ENCODE results near the gene GET4. TPM values are rescaled to one million over a fixed set of nuclear protein-coding genes. Genes with fewer than 3 reads are reported as not detected.
A peak's percentile ranks its signal among the peaks of the same experiment; 100 is the strongest.

GET4 gene
- total RNA-seq, 3 donors from 2014 or later (not counting 1 experiment from before 2014, with no cell fraction given), result 69.3 to 81.6 (median 73.2) TPM

- WGBS (ENCODE audit: insufficient coverage), result 71% methylated on average over 40 of the region's 40 CpGs
- DNase-seq (peak in 1 of 2 donors; percentile 15), ATAC-seq (no peak)
- Mint-ChIP-seq H3K9me3 (no peaks in the 10 kb centered on the region), H3K4me3 (no peak overlapping the region), H3K27ac (peak overlapping the region; percentile 93 to 95), H3K4me1 (peaks cover 51 to 64% of the 10 kb centered on the region in 2 donors), H3K36me3 (no peaks in the 10 kb centered on the region), H3K27me3 (ENCODE audit: low read depth in 2 of 2) (no peaks in the 10 kb centered on the region)
- Histone ChIP-seq H3K27me3 (ENCODE audit: control insufficient read depth, insufficient read depth, low read length) (no peaks in the 10 kb centered on the region), H3K4me3 (ENCODE audit: low read length) (no peak overlapping the region), H3K4me1 (ENCODE audit: control insufficient read depth, insufficient read depth, low read length) (peaks cover 56% of the 10 kb centered on the region), H3K27ac (ENCODE audit: low read length) (no peak overlapping the region), H3K9me3 (ENCODE audit: control insufficient read depth, insufficient read depth, low read length) (no peaks in the 10 kb centered on the region), H3K36me3 (ENCODE audit: control insufficient read depth, insufficient read depth, low read length) (peaks cover 3% of the 10 kb centered on the region)
- TF ChIP-seq CTCF (IDR thresholded peaks at IDR 0.05), result no peak
- intact Hi-C loops (cut with micrococcal nuclease), result loop anchor here (5.0 kb wide), 3 partner anchors 122 to 612 kb away; partner anchors contain the start of genes GPR146 and MAFK
Observed at GRCh38 chr7:920351-921070, 44.2 kb downstream of the GET4 start.

GRCh38 chr7:921071-921461 is 44.7 kb downstream of the GET4 start:
- Histone ChIP-seq H3K9me3 (ENCODE audit: control insufficient read depth, insufficient read depth, low read length) (no peaks in the 10 kb centered on the region), H3K27ac (ENCODE audit: low read length) (peak overlapping the region; percentile 87), H3K27me3 (ENCODE audit: control insufficient read depth, insufficient read depth, low read length) (no peaks in the 10 kb centered on the region), H3K4me1 (ENCODE audit: control insufficient read depth, insufficient read depth, low read length) (peaks cover 61% of the 10 kb centered on the region), H3K4me3 (ENCODE audit: low read length) (no peak overlapping the region), H3K36me3 (ENCODE audit: control insufficient read depth, insufficient read depth, low read length) (peaks cover 3% of the 10 kb centered on the region)
- no peaks in the 10 kb centered on the region for H3K9me3 Mint-ChIP-seq
- no peaks in the 10 kb centered on the region for H3K27me3 Mint-ChIP-seq (ENCODE audit: low read depth in 2 of 2)
- 90% methylated on average over 13 of the region's 15 CpGs for WGBS (ENCODE audit: insufficient coverage)
- peak in 1 of 2 donors; percentile 16 for DNase-seq
- intact Hi-C loops (cut with micrococcal nuclease), result loop anchor here (5.0 kb wide), 3 partner anchors 121 to 611 kb away; partner anchors contain the start of genes GPR146 and MAFK
- H3K4me3 Mint-ChIP-seq, result peak overlapping the region; percentile 74
- no peaks in the 10 kb centered on the region for H3K36me3 Mint-ChIP-seq
- no peak for ATAC-seq
- peak overlapping the region; percentile 93 to 95 for H3K27ac Mint-ChIP-seq
- H3K4me1 Mint-ChIP-seq, result peaks cover 45 to 64% of the 10 kb centered on the region in 2 donors
- TF ChIP-seq CTCF (IDR thresholded peaks at IDR 0.05), result no peak

- 30% methylated on average over 36 of the region's 36 CpGs for WGBS (ENCODE audit: insufficient coverage)
- no peak for TF ChIP-seq CTCF (IDR thresholded peaks at IDR 0.05)
- DNase-seq (peak; percentile 30 to 54), ATAC-seq (no peak)
- Mint-ChIP-seq H3K4me3 (peak overlapping the region; percentile 74), H3K36me3 (no peaks in the 10 kb centered on the region), H3K27ac (peak overlapping the region; percentile 93 to 95), H3K9me3 (no peaks in the 10 kb centered on the region), H3K4me1 (peaks cover 41 to 58% of the 10 kb centered on the region in 2 donors), H3K27me3 (ENCODE audit: low read depth in 2 of 2) (no peaks in the 10 kb centered on the region)
- Histone ChIP-seq H3K36me3 (ENCODE audit: control insufficient read depth, insufficient read depth, low read length) (peaks cover 5% of the 10 kb centered on the region), H3K27me3 (ENCODE audit: control insufficient read depth, insufficient read depth, low read length) (no peaks in the 10 kb centered on the region), H3K4me1 (ENCODE audit: control insufficient read depth, insufficient read depth, low read length) (peaks cover 63% of the 10 kb centered on the region), H3K9me3 (ENCODE audit: control insufficient read depth, insufficient read depth, low read length) (no peaks in the 10 kb centered on the region), H3K4me3 (ENCODE audit: low read length) (peak overlapping the region; percentile 32), H3K27ac (ENCODE audit: low read length) (peak overlapping the region; percentile 87)
- intact Hi-C loops (cut with micrococcal nuclease), result loop anchor here (2.0 to 5.0 kb wide), 4 partner anchors 45 to 611 kb away; partner anchors contain the start of genes GET4, GPR146 and MAFK
Observed at GRCh38 chr7:921581-922333, 45.4 kb downstream of the GET4 start.

All from natural killer cell (primary cell).